Activated CD4-positive, alpha-beta T cell treated with anti-CD3 and anti-CD28 coated beads, Interleukin-2, amount 50 U/mL, for 48 hours (primary cell): Measurements from ENCODE around the gene SIRT5.

Experiments
- DNase-seq, 2 experiments: peaks; one replicate each; pipeline ENCODE4 v3.0.0-alpha.2; 2020

The SIRT5 gene

GRCh38 chr6:13574571-13575376 lies at the start of gene SIRT5:
Gene SIRT5 (plus strand): TSS chr6:13574601. CDS start chr6:13584111, 9,510 bp downstream.
- DNase-seq, result peak; percentile 84 to 88

- no peak for DNase-seq
Observed at GRCh38 chr6:13524801-13525508, 49.4 kb upstream of the SIRT5 start.

- no peak for DNase-seq
Observed at GRCh38 chr6:13526357-13526726, 48.1 kb upstream of the SIRT5 start.

- DNase-seq, result no peak
Observed at GRCh38 chr6:13526727-13527670, 47.4 kb upstream of the SIRT5 start.

GRCh38 chr6:13527671-13528056 lies 46.7 kb upstream of the SIRT5 start:
- no peak for DNase-seq

GRCh38 chr6:13528232-13528631 lies 46.2 kb upstream of the SIRT5 start:
- DNase-seq, result no peak

GRCh38 chr6:13528777-13529343 lies 45.5 kb upstream of the SIRT5 start:
- no peak for DNase-seq

- DNase-seq, result no peak
Observed at GRCh38 chr6:13531956-13532355, 42.4 kb upstream of the SIRT5 start.

- DNase-seq, result no peak
Observed at GRCh38 chr6:13534536-13534935, 39.9 kb upstream of the SIRT5 start.

- DNase-seq, result no peak
Observed at GRCh38 chr6:13535306-13535705, 39.1 kb upstream of the SIRT5 start.

- DNase-seq, result no peak
Observed at GRCh38 chr6:13536796-13537526, 37.4 kb upstream of the SIRT5 start.

- DNase-seq, result no peak
Observed at GRCh38 chr6:13537527-13537897, 36.9 kb upstream of the SIRT5 start.

- DNase-seq, result no peak
Observed at GRCh38 chr6:13538084-13538483, 36.3 kb upstream of the SIRT5 start.

- no peak for DNase-seq
Observed at GRCh38 chr6:13538600-13538999, 35.8 kb upstream of the SIRT5 start.

- no peak for DNase-seq
Observed at GRCh38 chr6:13539572-13539971, 34.8 kb upstream of the SIRT5 start.

- DNase-seq, result no peak
Observed at GRCh38 chr6:13541496-13541895, 32.9 kb upstream of the SIRT5 start.

GRCh38 chr6:13544454-13545186 lies 29.8 kb upstream of the SIRT5 start:
- no peak for DNase-seq

- DNase-seq, result no peak
Observed at GRCh38 chr6:13545885-13546284, 28.5 kb upstream of the SIRT5 start.

GRCh38 chr6:13548500-13549210 lies 25.7 kb upstream of the SIRT5 start:
- no peak for DNase-seq

GRCh38 chr6:13550656-13551055 lies 23.7 kb upstream of the SIRT5 start:
- DNase-seq, result no peak

GRCh38 chr6:13553646-13554045 lies 20.8 kb upstream of the SIRT5 start:
- no peak for DNase-seq
